Nephron (organoid): Measurements from ENCODE around the gene SENP3.

Experiments used
- H3K27ac Mint-ChIP-seq, 3 experiments: 2 replicates each; pipeline ENCODE4 v1.8.0; 2020; ENCODE audit warnings: mixed read lengths in 3 of 3, mild to moderate bottlenecking in 2 of 3, moderate library complexity in 1 of 3
- H3K27me3 Mint-ChIP-seq: 2 replicates; pipeline ENCODE4 v1.8.0; 2021; ENCODE audit warnings: low read depth, mild to moderate bottlenecking, moderate library complexity, mixed read lengths
- H3K36me3 Mint-ChIP-seq: 2 replicates; pipeline ENCODE4 v1.8.0; 2020; ENCODE audit warnings: low read depth, mixed read lengths
- H3K4me1 Mint-ChIP-seq: 2 replicates; pipeline ENCODE4 v1.8.0; 2020; ENCODE audit warnings: mixed read lengths
- H3K4me3 Mint-ChIP-seq, 3 experiments: 2 replicates each; pipeline ENCODE4 v1.8.0; 2020; ENCODE audit warnings: mild to moderate bottlenecking in 3 of 3, mixed read lengths in 3 of 3, moderate library complexity in 2 of 3
- H3K9me3 Mint-ChIP-seq: 2 replicates; pipeline ENCODE4 v1.8.0; 2020; ENCODE audit warnings: mixed read lengths
- TF ChIP-seq, protein P1 (sequence below), 3 experiments: fragments of 200-600 bp; sonication (generic); IDR thresholded peaks; one replicate each; pipeline ENCODE4 v1.5.0; 2021; ENCODE audit warnings: antibody characterized with exemption in 3 of 3; ENCODE audit not compliant: unreplicated experiment in 3 of 3

SENP3 gene

GRCh38 chr17:7557147-7557764, 4.5 kb upstream of the SENP3 start:
- no peaks in the 10 kb centered on the region for H3K27me3 Mint-ChIP-seq
- H3K9me3 Mint-ChIP-seq: no peaks in the 10 kb centered on the region
- peak overlapping the region; percentile 96 to 100 (median 100) for H3K27ac Mint-ChIP-seq
- peaks cover 49% of the 10 kb centered on the region for H3K4me1 Mint-ChIP-seq
- H3K36me3 Mint-ChIP-seq: peaks cover 4% of the 10 kb centered on the region
- peak overlapping the region in 1 of 3 experiments; percentile 17 for H3K4me3 Mint-ChIP-seq
- TF ChIP-seq, protein P1, sequence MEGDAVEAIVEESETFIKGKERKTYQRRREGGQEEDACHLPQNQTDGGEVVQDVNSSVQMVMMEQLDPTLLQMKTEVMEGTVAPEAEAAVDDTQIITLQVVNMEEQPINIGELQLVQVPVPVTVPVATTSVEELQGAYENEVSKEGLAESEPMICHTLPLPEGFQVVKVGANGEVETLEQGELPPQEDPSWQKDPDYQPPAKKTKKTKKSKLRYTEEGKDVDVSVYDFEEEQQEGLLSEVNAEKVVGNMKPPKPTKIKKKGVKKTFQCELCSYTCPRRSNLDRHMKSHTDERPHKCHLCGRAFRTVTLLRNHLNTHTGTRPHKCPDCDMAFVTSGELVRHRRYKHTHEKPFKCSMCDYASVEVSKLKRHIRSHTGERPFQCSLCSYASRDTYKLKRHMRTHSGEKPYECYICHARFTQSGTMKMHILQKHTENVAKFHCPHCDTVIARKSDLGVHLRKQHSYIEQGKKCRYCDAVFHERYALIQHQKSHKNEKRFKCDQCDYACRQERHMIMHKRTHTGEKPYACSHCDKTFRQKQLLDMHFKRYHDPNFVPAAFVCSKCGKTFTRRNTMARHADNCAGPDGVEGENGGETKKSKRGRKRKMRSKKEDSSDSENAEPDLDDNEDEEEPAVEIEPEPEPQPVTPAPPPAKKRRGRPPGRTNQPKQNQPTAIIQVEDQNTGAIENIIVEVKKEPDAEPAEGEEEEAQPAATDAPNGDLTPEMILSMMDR (IDR thresholded peaks at IDR 0.05; ENCODE audit: unreplicated experiment in 3 of 3): no peak

DNA sequence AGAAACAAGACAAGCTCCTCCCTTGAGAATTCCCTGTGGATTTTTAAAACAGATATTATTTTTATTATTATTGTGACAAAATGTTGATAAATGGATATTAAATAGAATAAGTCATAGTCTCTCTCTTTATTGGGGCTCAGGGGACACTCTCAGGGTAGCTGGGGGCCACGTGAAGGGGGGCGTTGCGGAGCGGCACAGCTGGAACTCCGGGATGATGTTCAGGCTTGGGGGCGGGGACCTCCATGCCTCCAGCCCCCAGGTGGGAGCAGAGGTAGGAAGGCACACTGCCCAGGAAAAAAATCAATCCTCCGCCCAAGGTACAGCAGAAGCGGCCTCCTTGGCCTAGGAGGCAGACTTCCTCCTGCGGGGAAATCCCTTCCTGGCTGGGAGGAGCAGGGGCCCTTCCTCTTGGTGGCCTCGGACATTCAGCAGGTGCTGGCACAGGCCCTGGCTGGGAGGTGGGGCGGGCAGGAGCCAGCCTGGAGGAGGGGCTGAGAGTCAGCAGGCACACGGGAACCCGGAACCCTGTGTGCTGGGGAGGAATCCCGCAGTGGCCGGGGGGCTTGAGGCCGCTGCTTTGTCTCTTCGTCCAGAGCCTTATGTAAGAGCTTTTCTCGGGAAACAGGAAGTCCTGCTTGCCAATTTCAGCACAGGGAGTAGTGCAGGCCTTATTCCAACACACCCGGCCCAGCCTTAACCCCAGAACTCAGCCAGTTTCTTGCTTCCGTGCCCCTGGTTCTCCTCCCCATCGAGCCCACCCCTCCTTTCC, 3.8 kb upstream of the SENP3 start:
- Mint-ChIP-seq H3K27ac (peak overlapping the region; percentile 96 to 100 (median 100)), H3K4me1 (peaks cover 54% of the 10 kb centered on the region), H3K27me3 (no peaks in the 10 kb centered on the region), H3K9me3 (no peaks in the 10 kb centered on the region), H3K4me3 (peak overlapping the region; percentile 79 to 90 (median 88)), H3K36me3 (peaks cover 5% of the 10 kb centered on the region)
- TF ChIP-seq, protein P1 (IDR thresholded peaks at IDR 0.05; ENCODE audit: unreplicated experiment in 3 of 3): no peak

- TF ChIP-seq, protein P1 (IDR thresholded peaks at IDR 0.05; ENCODE audit: unreplicated experiment in 3 of 3): no peak
- Mint-ChIP-seq H3K27ac (peak within 1 kb of the TSS; percentile 96 to 100 (median 100)), H3K9me3 (no peaks in the 10 kb centered on the region), H3K27me3 (no peaks in the 10 kb centered on the region), H3K36me3 (peaks cover 5% of the 10 kb centered on the region), H3K4me3 (peak within 1 kb of the TSS; percentile 79 to 90 (median 88)), H3K4me1 (peaks cover 54% of the 10 kb centered on the region)
Measured at GRCh38 chr17:7558544-7559319, 3.0 kb upstream of the SENP3 start, which contains the start of gene TNFSF13. TSS of gene TNFSF13 (plus strand) at chr17:7558750. CDS start at chr17:7559040, 290 bp downstream.

GRCh38 chr17:7559320-7560171, 2.2 kb upstream of the SENP3 start:
- H3K4me3 Mint-ChIP-seq: peak overlapping the region; percentile 88 to 99 (median 90)
- H3K27me3 Mint-ChIP-seq: no peaks in the 10 kb centered on the region
- H3K27ac Mint-ChIP-seq: peak overlapping the region; percentile 96 to 100 (median 100)
- no peaks in the 10 kb centered on the region for H3K9me3 Mint-ChIP-seq
- peaks cover 59% of the 10 kb centered on the region for H3K4me1 Mint-ChIP-seq
- peaks cover 10% of the 10 kb centered on the region for H3K36me3 Mint-ChIP-seq
- TF ChIP-seq, protein P1 (IDR thresholded peaks at IDR 0.05; ENCODE audit: unreplicated experiment in 3 of 3): no peak
